ENCODE data around the gene BPIFA1. TPM values are rescaled to one million over a fixed set of nuclear protein-coding genes. Genes with fewer than 3 reads are reported as not detected.

Gene BPIFA1
- total RNA-seq, 1 donor from 2014 or later: not detected

DNA sequence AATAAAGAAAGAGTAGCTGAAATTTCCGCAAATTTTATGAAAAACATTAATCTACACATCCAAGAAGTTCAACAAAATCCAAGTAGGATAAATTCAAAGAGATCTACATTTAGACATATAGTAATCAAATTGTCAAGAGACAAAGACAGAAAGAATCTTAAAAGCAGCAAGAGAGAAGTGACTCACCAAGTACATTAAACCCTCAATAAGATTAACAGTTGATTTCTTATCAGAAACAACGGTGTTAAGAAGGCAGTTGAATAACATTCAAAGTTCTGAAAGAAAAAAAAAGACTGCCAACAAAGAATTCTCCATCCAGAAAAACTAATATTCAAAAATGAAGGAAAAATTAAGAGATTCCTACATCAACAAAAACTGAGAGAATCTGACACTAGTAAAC, 19.2 kb downstream of the BPIFA1 start:
- DNase-seq (ENCODE audit: extremely low spot score in 2 of 2): no peak
- no peak overlapping the region for H3K4me3 ChIP-seq
- TF ChIP-seq POLR2A (IDR thresholded peaks at IDR 0.05): no peak
- no peak for TF ChIP-seq POLR2AphosphoS5 (IDR thresholded peaks at IDR 0.05; ENCODE audit: insufficient read depth in 1 of 2, low read depth in 1 of 2)
- no peak for TF ChIP-seq CTCF (IDR thresholded peaks at IDR 0.05)
- H3K4me1 ChIP-seq: no peaks in the 10 kb centered on the region
- H3K9me3 ChIP-seq: no peaks in the 10 kb centered on the region
- intact Hi-C loops (cut with DNase I): no loop called here
- H3K27me3 ChIP-seq: no peaks in the 10 kb centered on the region
- no peaks in the 10 kb centered on the region for H3K36me3 ChIP-seq
- no peak overlapping the region for H3K27ac ChIP-seq

DNA sequence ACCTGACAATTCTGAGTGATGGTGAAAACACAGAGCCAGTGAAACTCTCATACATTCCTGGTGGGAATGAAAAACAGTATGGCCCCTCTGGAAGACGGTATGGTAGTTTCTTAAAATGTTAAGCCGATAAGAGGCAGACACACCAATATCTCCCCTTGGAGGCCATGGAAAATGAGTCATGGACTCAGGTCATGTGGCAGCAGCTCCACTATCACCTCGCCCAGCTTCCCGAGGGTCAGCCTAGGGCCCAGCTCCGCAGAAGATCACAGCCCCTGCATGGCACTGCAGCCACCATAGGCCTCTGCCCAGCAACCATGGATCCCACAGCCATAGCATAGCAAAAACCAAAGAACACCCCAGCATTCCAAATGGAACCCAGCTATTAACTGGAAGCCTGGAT, 21.4 kb downstream of the BPIFA1 start:
- H3K4me3 ChIP-seq: no peak overlapping the region
- DNase-seq (ENCODE audit: extremely low spot score in 2 of 2): no peak
- H3K9me3 ChIP-seq: no peaks in the 10 kb centered on the region
- no peaks in the 10 kb centered on the region for H3K4me1 ChIP-seq
- H3K27me3 ChIP-seq: no peaks in the 10 kb centered on the region
- no peak overlapping the region for H3K27ac ChIP-seq
- TF ChIP-seq CTCF (IDR thresholded peaks at IDR 0.05) (no peak), POLR2AphosphoS5 (IDR thresholded peaks at IDR 0.05; ENCODE audit: insufficient read depth in 1 of 2, low read depth in 1 of 2) (no peak), POLR2A (IDR thresholded peaks at IDR 0.05) (no peak)
- no peaks in the 10 kb centered on the region for H3K36me3 ChIP-seq
- intact Hi-C loops (cut with DNase I): no loop called here

- intact Hi-C loops (cut with DNase I): no loop called here
- H3K4me3 ChIP-seq: no peak overlapping the region
- no peaks in the 10 kb centered on the region for H3K9me3 ChIP-seq
- TF ChIP-seq POLR2AphosphoS5 (IDR thresholded peaks at IDR 0.05; ENCODE audit: insufficient read depth in 1 of 2, low read depth in 1 of 2) (no peak), CTCF (IDR thresholded peaks at IDR 0.05) (no peak), POLR2A (IDR thresholded peaks at IDR 0.05) (no peak)
- H3K36me3 ChIP-seq: no peaks in the 10 kb centered on the region
- H3K27ac ChIP-seq: no peak overlapping the region
- no peaks in the 10 kb centered on the region for H3K4me1 ChIP-seq
- no peak for DNase-seq (ENCODE audit: extremely low spot score in 2 of 2)
- no peaks in the 10 kb centered on the region for H3K27me3 ChIP-seq
Measured at GRCh38 chr20:33259371-33259770, 23.6 kb downstream of the BPIFA1 start.

- intact Hi-C loops (cut with DNase I): no loop called here
- TF ChIP-seq POLR2A (IDR thresholded peaks at IDR 0.05): no peak
- TF ChIP-seq CTCF (IDR thresholded peaks at IDR 0.05): no peak
- TF ChIP-seq POLR2AphosphoS5 (IDR thresholded peaks at IDR 0.05; ENCODE audit: insufficient read depth in 1 of 2, low read depth in 1 of 2): no peak
- H3K36me3 ChIP-seq: no peaks in the 10 kb centered on the region
- no peak for DNase-seq (ENCODE audit: extremely low spot score in 2 of 2)
- H3K27ac ChIP-seq: no peak overlapping the region
- H3K4me3 ChIP-seq: no peak overlapping the region
- no peaks in the 10 kb centered on the region for H3K4me1 ChIP-seq
- H3K9me3 ChIP-seq: no peaks in the 10 kb centered on the region
- H3K27me3 ChIP-seq: no peaks in the 10 kb centered on the region
Measured at GRCh38 chr20:33261465-33261864, 25.7 kb downstream of the BPIFA1 start.

DNA sequence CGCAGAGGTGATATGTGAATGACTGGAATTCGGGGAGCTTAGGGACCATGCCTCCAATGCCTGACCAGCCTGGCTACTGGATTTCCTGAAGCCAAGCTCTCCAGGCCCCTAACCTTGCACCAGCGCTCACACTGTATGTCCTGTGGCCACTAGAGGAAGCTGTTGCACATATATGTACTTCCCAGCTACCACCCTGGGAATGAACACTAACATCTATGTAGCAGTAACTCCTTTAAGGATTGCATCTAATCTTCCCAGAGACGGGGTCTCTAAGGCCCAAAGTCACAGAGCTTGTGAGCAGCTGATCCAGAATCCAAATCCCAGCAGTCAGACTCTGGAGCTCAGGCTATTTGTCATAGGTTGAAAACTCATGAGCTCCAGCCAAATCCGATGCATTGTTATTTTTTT, 26.9 kb downstream of the BPIFA1 start:
- Histone ChIP-seq H3K27me3 (no peaks in the 10 kb centered on the region), H3K4me1 (no peaks in the 10 kb centered on the region), H3K27ac (no peak overlapping the region), H3K36me3 (no peaks in the 10 kb centered on the region), H3K4me3 (no peak overlapping the region), H3K9me3 (no peaks in the 10 kb centered on the region)
- no peak for TF ChIP-seq POLR2AphosphoS5 (IDR thresholded peaks at IDR 0.05; ENCODE audit: insufficient read depth in 1 of 2, low read depth in 1 of 2)
- intact Hi-C loops (cut with DNase I): no loop called here
- DNase-seq (ENCODE audit: extremely low spot score in 2 of 2): no peak

- TF ChIP-seq POLR2A (IDR thresholded peaks at IDR 0.05) (no peak), POLR2AphosphoS5 (IDR thresholded peaks at IDR 0.05; ENCODE audit: insufficient read depth in 1 of 2, low read depth in 1 of 2) (no peak), CTCF (IDR thresholded peaks at IDR 0.05) (no peak)
- no peaks in the 10 kb centered on the region for H3K27me3 ChIP-seq
- H3K27ac ChIP-seq: no peak overlapping the region
- no peaks in the 10 kb centered on the region for H3K9me3 ChIP-seq
- H3K4me1 ChIP-seq: no peaks in the 10 kb centered on the region
- DNase-seq (ENCODE audit: extremely low spot score in 2 of 2): no peak
- intact Hi-C loops (cut with DNase I): no loop called here
- H3K36me3 ChIP-seq: no peaks in the 10 kb centered on the region
- no peak overlapping the region for H3K4me3 ChIP-seq
Measured at GRCh38 chr20:33263784-33264183, 28.0 kb downstream of the BPIFA1 start.

Measured in vagina (tissue), 2 donors.